Measurements from ENCODE around the gene SMAD2. TPM values are rescaled to one million over a fixed set of nuclear protein-coding genes. Genes with fewer than 3 reads are reported as not detected.

SMAD2 gene
- total and polyA plus RNA-seq, 2 of the 8 experiments (the other 6 are each of a cell fraction or from before 2014, with no cell fraction given), result 28.4 to 124 TPM

GRCh38 chr18:47868744-47869143, 61.7 kb downstream of the SMAD2 start (continued):
- TF ChIP-seq CHD1 (IDR thresholded peaks at IDR 0.05; ENCODE audit: low read depth, low read length), result no peak
- TF ChIP-seq SP1 (IDR thresholded peaks at IDR 0.05; ENCODE audit: low read depth, low read length), result no peak
